ENCODE measurements around the gene GNG3.
A peak's percentile ranks its signal among the peaks of the same experiment; 100 is the strongest.
"Not testable (repeated sequence)": the region's sequence is repeated elsewhere in the genome, so short reads cannot be mapped to it uniquely, and the experiment has no call there.

The GNG3 gene

GRCh38 chr11:62707277-62707861 lies at the start of gene GNG3, which contains the start of gene BSCL2:
Gene GNG3 (plus strand): TSS chr11:62707676. CDS start chr11:62708296, 620 bp downstream.
Gene BSCL2 (minus strand): TSS chr11:62707424. CDS start chr11:62707195, 229 bp downstream.
- DNase-seq (ENCODE audit: low read depth in 1 of 2, low spot score in 1 of 2) = no peak

- peak in 1 of 2 donors; percentile 30 for DNase-seq (ENCODE audit: low read depth in 1 of 2, low spot score in 1 of 2)
These were observed 42.9 kb upstream of the GNG3 start for GRCh38 chr11:62664405-62665074.

GRCh38 chr11:62665075-62665598 lies 42.3 kb upstream of the GNG3 start, which contains the start of the genes C11orf98 and CSKMT:
Gene C11orf98 (minus strand): TSS chr11:62665210. CDS start chr11:62665169, 41 bp downstream.
Gene CSKMT (plus strand): TSS chr11:62665312. CDS start chr11:62665880, 568 bp downstream.
- peak; percentile 91 to 94 for DNase-seq (ENCODE audit: low read depth in 1 of 2, low spot score in 1 of 2)

- peak; percentile 30 to 40 for DNase-seq (ENCODE audit: low read depth in 1 of 2, low spot score in 1 of 2)
These were observed 41.7 kb upstream of the GNG3 start for GRCh38 chr11:62665599-62666258.

GRCh38 chr11:62666259-62666926 lies 41.1 kb upstream of the GNG3 start:
- DNase-seq (ENCODE audit: low read depth in 1 of 2, low spot score in 1 of 2) = no peak

GRCh38 chr11:62667460-62667859 lies 40.0 kb upstream of the GNG3 start:
- no peak for DNase-seq (ENCODE audit: low read depth in 1 of 2, low spot score in 1 of 2)

GRCh38 chr11:62669420-62670161 lies 37.9 kb upstream of the GNG3 start:
- DNase-seq (ENCODE audit: low read depth in 1 of 2, low spot score in 1 of 2) = no peak

GRCh38 chr11:62671236-62671607 lies 36.3 kb upstream of the GNG3 start:
- DNase-seq (ENCODE audit: low read depth in 1 of 2, low spot score in 1 of 2) = peak in 1 of 2 donors; percentile 12

- DNase-seq (ENCODE audit: low read depth in 1 of 2, low spot score in 1 of 2) = peak; percentile 49 to 52
These were observed 35.7 kb upstream of the GNG3 start, which contains the start of the genes LBHD1 and UQCC3 for GRCh38 chr11:62671608-62672389. Gene LBHD1 (minus strand): TSS chr11:62672267. CDS start chr11:62670031, 2,236 bp downstream. Gene UQCC3 (plus strand): TSS chr11:62671673. CDS start chr11:62671746, 73 bp downstream.

- DNase-seq (ENCODE audit: low read depth in 1 of 2, low spot score in 1 of 2) = no peak
These were observed 34.3 kb upstream of the GNG3 start for GRCh38 chr11:62673196-62673525.

GRCh38 chr11:62675415-62675814 lies 32.1 kb upstream of the GNG3 start:
- DNase-seq (ENCODE audit: low read depth in 1 of 2, low spot score in 1 of 2) = not testable (repeated sequence)

GRCh38 chr11:62676698-62677097 lies 30.8 kb upstream of the GNG3 start:
- DNase-seq (ENCODE audit: low read depth in 1 of 2, low spot score in 1 of 2) = no peak

- DNase-seq (ENCODE audit: low read depth in 1 of 2, low spot score in 1 of 2) = no peak
These were observed 30.3 kb upstream of the GNG3 start for GRCh38 chr11:62677156-62677555.

GRCh38 chr11:62677714-62678113 lies 29.8 kb upstream of the GNG3 start:
- no peak for DNase-seq (ENCODE audit: low read depth in 1 of 2, low spot score in 1 of 2)

- DNase-seq (ENCODE audit: low read depth in 1 of 2, low spot score in 1 of 2) = no peak
These were observed 29.1 kb upstream of the GNG3 start for GRCh38 chr11:62678433-62678769.

- DNase-seq (ENCODE audit: low read depth in 1 of 2, low spot score in 1 of 2) = peak; percentile 63 to 77
These were observed 28.4 kb upstream of the GNG3 start, which contains the start of gene UBXN1 for GRCh38 chr11:62678770-62679696. Gene UBXN1 (minus strand): TSS chr11:62679073. CDS start chr11:62678923, 150 bp downstream.

- DNase-seq (ENCODE audit: low read depth in 1 of 2, low spot score in 1 of 2) = no peak
These were observed 26.6 kb upstream of the GNG3 start for GRCh38 chr11:62680825-62681240.

- no peak for DNase-seq (ENCODE audit: low read depth in 1 of 2, low spot score in 1 of 2)
These were observed 25.0 kb upstream of the GNG3 start for GRCh38 chr11:62682518-62682917.

Data from activated T-helper 1 cell treated with anti-CD3 and anti-CD28 coated beads, Interleukin-2, amount 50 U/mL, for 16 hours (primary cell).